GM12873 (cell line): ENCODE results near the gene PCMTD2.

Experiments
- TF ChIP-seq, protein P1 (sequence below): IDR thresholded peaks from 2 replicates; pipeline ENCODE4 v1.5.1; 2012; ENCODE audit warnings: low read depth, mild to moderate bottlenecking, moderate library complexity, low read length, control low read depth; ENCODE audit not compliant: insufficient read depth; ENCODE audit errors: missing control alignments

Gene PCMTD2

DNA sequence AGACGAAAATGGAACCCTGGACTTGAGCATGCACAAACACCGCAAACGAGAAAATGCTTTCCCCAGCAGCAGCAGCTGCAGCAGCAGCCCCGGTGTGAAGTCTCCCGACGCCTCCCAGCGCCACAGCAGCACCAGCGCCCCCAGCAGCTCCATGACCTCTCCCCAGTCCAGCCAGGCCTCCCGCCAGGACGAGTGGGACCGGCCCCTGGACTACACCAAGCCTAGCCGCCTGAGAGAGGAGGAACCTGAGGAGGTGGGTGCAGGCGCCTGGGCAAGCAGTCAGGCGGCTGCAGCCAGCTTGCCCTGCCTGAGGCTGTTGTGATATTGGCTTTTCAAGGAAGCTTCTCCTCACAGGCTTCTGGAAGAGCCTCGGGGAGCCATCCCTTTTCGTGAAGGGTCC lies 35.8 kb upstream of the PCMTD2 start:
- TF ChIP-seq, protein P1, sequence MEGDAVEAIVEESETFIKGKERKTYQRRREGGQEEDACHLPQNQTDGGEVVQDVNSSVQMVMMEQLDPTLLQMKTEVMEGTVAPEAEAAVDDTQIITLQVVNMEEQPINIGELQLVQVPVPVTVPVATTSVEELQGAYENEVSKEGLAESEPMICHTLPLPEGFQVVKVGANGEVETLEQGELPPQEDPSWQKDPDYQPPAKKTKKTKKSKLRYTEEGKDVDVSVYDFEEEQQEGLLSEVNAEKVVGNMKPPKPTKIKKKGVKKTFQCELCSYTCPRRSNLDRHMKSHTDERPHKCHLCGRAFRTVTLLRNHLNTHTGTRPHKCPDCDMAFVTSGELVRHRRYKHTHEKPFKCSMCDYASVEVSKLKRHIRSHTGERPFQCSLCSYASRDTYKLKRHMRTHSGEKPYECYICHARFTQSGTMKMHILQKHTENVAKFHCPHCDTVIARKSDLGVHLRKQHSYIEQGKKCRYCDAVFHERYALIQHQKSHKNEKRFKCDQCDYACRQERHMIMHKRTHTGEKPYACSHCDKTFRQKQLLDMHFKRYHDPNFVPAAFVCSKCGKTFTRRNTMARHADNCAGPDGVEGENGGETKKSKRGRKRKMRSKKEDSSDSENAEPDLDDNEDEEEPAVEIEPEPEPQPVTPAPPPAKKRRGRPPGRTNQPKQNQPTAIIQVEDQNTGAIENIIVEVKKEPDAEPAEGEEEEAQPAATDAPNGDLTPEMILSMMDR = no peak

- TF ChIP-seq, protein P1 = no peak
Observed at GRCh38 chr20:64220420-64220819, 35.1 kb upstream of the PCMTD2 start.

DNA sequence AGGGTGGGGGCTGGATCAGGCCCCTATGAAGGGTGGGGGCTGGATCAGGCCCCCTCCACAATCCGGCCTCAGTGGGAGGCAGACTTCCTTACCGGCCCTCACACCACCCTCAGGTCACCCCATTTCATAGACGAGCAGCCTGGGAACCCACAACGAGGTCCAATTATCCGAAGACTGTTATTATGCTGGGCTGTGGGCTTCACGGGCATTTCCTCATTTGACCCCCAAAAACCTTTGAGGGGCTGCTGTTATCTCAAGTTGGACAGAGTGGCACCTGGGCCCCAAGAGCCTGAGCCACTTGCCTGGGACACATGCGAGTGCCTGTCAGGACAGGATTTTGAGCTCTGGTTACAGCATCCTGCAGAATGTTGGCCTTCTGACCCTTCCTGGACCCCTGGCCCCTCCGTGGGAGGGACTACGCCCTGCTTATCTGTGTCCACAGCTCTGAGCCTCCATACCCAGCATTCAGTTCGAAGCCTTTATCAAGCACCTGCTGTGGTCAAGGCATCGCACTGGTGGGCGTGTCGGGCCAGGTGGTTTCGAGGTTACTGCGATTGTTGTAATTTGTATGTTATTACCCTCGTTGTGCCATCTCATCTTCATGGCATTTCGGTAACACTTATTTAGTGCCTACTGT lies 34.5 kb upstream of the PCMTD2 start:
- TF ChIP-seq, protein P1 = no peak

DNA sequence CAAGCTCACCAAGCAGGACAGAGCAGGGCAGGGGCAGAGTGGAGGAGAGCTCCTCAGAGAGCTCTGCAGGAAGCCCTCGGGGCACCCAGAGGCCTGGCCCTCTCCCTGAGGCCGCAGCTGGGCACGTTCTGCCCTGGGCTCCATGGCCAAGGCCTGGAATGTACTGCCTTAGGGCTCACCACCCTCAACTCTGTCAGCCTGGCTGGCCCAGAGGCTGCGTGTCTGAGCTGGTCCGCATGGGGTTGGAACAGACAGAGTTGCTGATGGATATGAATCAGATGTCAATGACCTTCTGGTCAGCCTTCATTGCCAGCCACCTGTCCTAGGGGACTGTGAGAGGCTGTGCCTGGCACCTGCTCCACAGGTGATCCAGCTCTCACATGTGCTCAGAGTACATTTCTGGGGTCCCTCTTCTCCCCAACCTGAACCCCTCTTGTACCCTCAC lies 33.2 kb upstream of the PCMTD2 start:
- TF ChIP-seq, protein P1 = no peak

DNA sequence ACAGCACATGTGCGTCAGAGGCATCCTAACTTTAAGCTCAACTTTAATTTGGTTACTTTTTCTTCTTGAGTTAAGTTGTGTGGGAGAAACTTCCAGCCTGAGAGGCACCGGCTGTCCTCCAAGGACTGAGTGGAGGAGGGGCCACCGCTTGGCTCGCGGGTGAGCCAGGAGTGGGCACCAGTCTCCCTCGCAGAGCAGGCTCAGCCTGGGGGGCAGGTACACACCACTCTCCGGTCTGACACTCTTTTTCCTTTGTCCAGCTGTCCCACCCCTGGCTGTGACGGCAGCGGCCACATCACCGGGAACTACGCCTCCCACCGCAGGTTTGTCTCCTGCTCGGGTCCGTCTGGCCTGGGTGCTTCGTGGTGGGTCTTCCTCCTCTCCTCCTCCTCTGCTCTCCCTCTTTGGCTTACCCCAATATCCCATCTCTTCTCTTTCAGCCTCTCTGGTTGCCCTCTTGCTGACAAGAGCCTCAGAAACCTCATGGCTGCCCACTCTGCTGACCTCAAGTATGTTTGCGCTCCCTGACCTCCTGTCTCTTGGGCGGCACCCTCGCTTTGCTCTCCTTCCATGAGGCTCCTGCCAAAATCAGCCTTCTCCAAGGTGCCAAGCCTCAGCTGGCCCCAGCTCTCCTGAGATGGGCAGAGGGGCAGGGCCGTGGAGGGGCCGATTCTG lies 32.6 kb upstream of the PCMTD2 start:
- TF ChIP-seq, protein P1 = no peak

GRCh38 chr20:64223526-64224067 lies 32.0 kb upstream of the PCMTD2 start:
- TF ChIP-seq, protein P1 = peak; percentile 10

GRCh38 chr20:64224351-64225170 lies 31.0 kb upstream of the PCMTD2 start:
- TF ChIP-seq, protein P1 = no peak
